GM12872 (cell line): ENCODE results near the gene ARSJ.

Experiments used
- TF ChIP-seq, protein P1 (sequence below): IDR thresholded peaks from 3 replicates; pipeline ENCODE4 v1.5.1; 2011; ENCODE audit warnings: low read depth, mild to moderate bottlenecking, low read length, moderate library complexity; ENCODE audit not compliant: insufficient read depth

Gene ARSJ

GRCh38 chr4:113979905-113980615, 613 bp upstream of the ARSJ start:
- TF ChIP-seq, protein P1, sequence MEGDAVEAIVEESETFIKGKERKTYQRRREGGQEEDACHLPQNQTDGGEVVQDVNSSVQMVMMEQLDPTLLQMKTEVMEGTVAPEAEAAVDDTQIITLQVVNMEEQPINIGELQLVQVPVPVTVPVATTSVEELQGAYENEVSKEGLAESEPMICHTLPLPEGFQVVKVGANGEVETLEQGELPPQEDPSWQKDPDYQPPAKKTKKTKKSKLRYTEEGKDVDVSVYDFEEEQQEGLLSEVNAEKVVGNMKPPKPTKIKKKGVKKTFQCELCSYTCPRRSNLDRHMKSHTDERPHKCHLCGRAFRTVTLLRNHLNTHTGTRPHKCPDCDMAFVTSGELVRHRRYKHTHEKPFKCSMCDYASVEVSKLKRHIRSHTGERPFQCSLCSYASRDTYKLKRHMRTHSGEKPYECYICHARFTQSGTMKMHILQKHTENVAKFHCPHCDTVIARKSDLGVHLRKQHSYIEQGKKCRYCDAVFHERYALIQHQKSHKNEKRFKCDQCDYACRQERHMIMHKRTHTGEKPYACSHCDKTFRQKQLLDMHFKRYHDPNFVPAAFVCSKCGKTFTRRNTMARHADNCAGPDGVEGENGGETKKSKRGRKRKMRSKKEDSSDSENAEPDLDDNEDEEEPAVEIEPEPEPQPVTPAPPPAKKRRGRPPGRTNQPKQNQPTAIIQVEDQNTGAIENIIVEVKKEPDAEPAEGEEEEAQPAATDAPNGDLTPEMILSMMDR: no peak

DNA sequence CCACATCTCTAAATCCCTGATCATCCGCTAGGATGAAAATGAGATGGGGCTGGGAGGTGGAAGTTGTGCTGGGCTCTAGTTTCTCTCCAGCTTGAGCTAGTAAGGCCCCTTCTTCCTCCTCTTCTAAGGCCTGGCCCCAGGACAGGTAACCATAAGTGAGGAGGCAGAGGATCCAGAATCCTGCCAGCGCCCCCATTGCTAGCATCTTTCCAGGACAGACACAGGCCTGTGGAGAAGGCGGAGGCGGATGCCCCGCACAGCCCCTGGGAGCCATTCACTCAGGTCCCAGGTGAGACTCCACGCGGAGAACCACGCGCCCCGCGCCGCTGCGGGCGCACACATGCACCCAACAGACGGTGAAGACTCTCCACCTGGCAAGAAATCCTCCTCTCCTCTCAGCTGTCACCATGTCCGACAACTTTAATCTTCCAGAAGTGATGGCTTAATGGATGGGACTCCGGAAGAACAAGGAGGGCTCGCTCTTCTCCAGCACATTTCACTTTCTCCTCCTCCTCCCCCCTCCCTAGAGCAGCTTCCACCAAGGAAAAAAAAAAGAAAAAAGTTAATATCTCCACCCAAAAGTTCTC, 793 bp downstream of the ARSJ start:
- TF ChIP-seq, protein P1: no peak

GRCh38 chr4:113978105-113978504, 1.3 kb downstream of the ARSJ start:
- TF ChIP-seq, protein P1: no peak

- TF ChIP-seq, protein P1: no peak
Measured at GRCh38 chr4:113977526-113977855, 2.0 kb downstream of the ARSJ start.

- TF ChIP-seq, protein P1: no peak
Measured at GRCh38 chr4:113976741-113977525, 2.5 kb downstream of the ARSJ start.

- TF ChIP-seq, protein P1: no peak
Measured at GRCh38 chr4:113975578-113975977, 3.9 kb downstream of the ARSJ start.

- TF ChIP-seq, protein P1: no peak
Measured at GRCh38 chr4:113974467-113974866, 5.0 kb downstream of the ARSJ start.
